IMR-90 (cell line): ENCODE data around the gene CCR8. TPM values are rescaled to one million over a fixed set of nuclear protein-coding genes. Genes with fewer than 3 reads are reported as not detected.

Source experiments
- ATAC-seq: fragments of 200-7000 bp; cut with Tn5 transposase; 2 replicates; pipeline ENCODE4 v1.9.1; 2020; ENCODE audit warnings: low read depth, mild to moderate bottlenecking, moderate library complexity
- BruUV-seq: library from RNA; stranded (reverse); fragments of 400-500 nt; replicated peaks from 2 replicates; lab custom pipeline; 2021; lab: Mats Ljungman, UMichigan
- CTCF ChIA-PET: fragments of 300-600 bp; formaldehyde crosslinking; extraction: SDS; loops from one replicate; lab custom pipeline; 2021; ENCODE audit warnings: antibody characterized with exemption; lab: Yijun Ruan, JAX
- POLR2A ChIA-PET: fragments of 300-600 bp; sonication (Branson Sonifier 250); formaldehyde crosslinking; loops from one replicate; lab custom pipeline; 2022; ENCODE audit warnings: antibody characterized with exemption; ENCODE audit not compliant: unreplicated experiment; lab: Charles Lee
- DNase-seq: peaks from one replicate; pipeline ENCODE4 v3.0.0; 2013
- H2AFZ ChIP-seq: replicated peaks from 2 replicates; pipeline ENCODE3; 2013; ENCODE audit warnings: low read length, mild to moderate bottlenecking; ENCODE audit not compliant: poor library complexity
- H2AK5ac ChIP-seq: 2 replicates; pipeline ENCODE4 v1.6.1; 2013; ENCODE audit warnings: low read depth, low read length, inconsistent platforms
- H2AK9ac ChIP-seq: replicated peaks from 2 replicates; pipeline ENCODE3; 2013; ENCODE audit warnings: mild to moderate bottlenecking, low read depth, low read length, moderate library complexity; ENCODE audit not compliant: poor library complexity
- H2BK120ac ChIP-seq: 2 replicates; pipeline ENCODE4 v1.6.1; 2013; ENCODE audit warnings: low read depth, low read length, inconsistent platforms
- H2BK15ac ChIP-seq: 3 replicates; pipeline ENCODE4 v1.6.1; 2013; ENCODE audit warnings: low read depth, low read length, inconsistent platforms
- H2BK20ac ChIP-seq: 2 replicates; pipeline ENCODE4 v1.6.1; 2013; ENCODE audit warnings: low read depth, mild to moderate bottlenecking, inconsistent platforms, low read length, moderate library complexity
- H2BK5ac ChIP-seq: 2 replicates; pipeline ENCODE4 v1.6.1; 2013; ENCODE audit warnings: mild to moderate bottlenecking, low read depth, low read length, inconsistent platforms; ENCODE audit not compliant: poor library complexity, severe bottlenecking
- H3K14ac ChIP-seq: replicated peaks from 2 replicates; pipeline ENCODE4 v1.6.1; 2013; ENCODE audit warnings: low read depth, low read length, inconsistent platforms
- H3K18ac ChIP-seq: 2 replicates; pipeline ENCODE4 v1.6.1; 2013; ENCODE audit warnings: low read depth, low read length, control low read depth
- H3K23ac ChIP-seq: 2 replicates; pipeline ENCODE4 v1.6.1; 2013; ENCODE audit warnings: low read depth, low read length, inconsistent platforms
- H3K27ac ChIP-seq: 2 replicates; pipeline ENCODE4 v1.5.1; 2013; ENCODE audit warnings: mild to moderate bottlenecking, control low read depth, low read length; ENCODE audit not compliant: insufficient read depth
- H3K27me3 ChIP-seq: 2 replicates; pipeline ENCODE4 v1.6.1; 2013; ENCODE audit warnings: low read length; ENCODE audit not compliant: control insufficient read depth, insufficient read depth
- H3K36me3 ChIP-seq: 2 replicates; pipeline ENCODE4 v1.6.1; 2013; ENCODE audit warnings: low read length, mixed read lengths; ENCODE audit not compliant: control insufficient read depth, insufficient read depth
- H3K4ac ChIP-seq: 2 replicates; pipeline ENCODE4 v1.6.1; 2013; ENCODE audit warnings: low read depth, low read length, inconsistent platforms
- H3K4me1 ChIP-seq: 2 replicates; pipeline ENCODE4 v1.6.1; 2013; ENCODE audit warnings: low read length, mixed read lengths; ENCODE audit not compliant: control insufficient read depth, insufficient read depth
- H3K4me2 ChIP-seq: 2 replicates; pipeline ENCODE4 v1.6.1; 2013; ENCODE audit warnings: low read depth, mild to moderate bottlenecking, control low read depth, low read length, moderate library complexity
- H3K4me3 ChIP-seq: 2 replicates; pipeline ENCODE4 v1.5.1; 2013; ENCODE audit warnings: low read depth, mild to moderate bottlenecking, control low read depth, low read length, moderate library complexity; ENCODE audit not compliant: insufficient read depth
- H3K56ac ChIP-seq: 2 replicates; pipeline ENCODE4 v1.6.1; 2013; ENCODE audit warnings: low read length, inconsistent platforms; ENCODE audit not compliant: insufficient read depth; ENCODE audit errors: extremely low read depth
- H3K79me1 ChIP-seq, 2 experiments: 2 replicates each; pipeline ENCODE4 v1.6.1; 2013; ENCODE audit warnings: low read length in 2 of 2, inconsistent platforms in 1 of 2, low read depth in 1 of 2
- H3K9ac ChIP-seq: 2 replicates; pipeline ENCODE4 v1.6.1; 2013; ENCODE audit warnings: low read depth, low read length, control low read depth
- H3K9me1 ChIP-seq: 2 replicates; pipeline ENCODE4 v1.6.1; 2013; ENCODE audit warnings: low read length, inconsistent platforms; ENCODE audit not compliant: insufficient read depth
- H3K9me3 ChIP-seq: 2 replicates; pipeline ENCODE4 v1.6.1; 2013; ENCODE audit warnings: low read length; ENCODE audit not compliant: control insufficient read depth, insufficient read depth
- H4K20me1 ChIP-seq: 2 replicates; pipeline ENCODE4 v1.6.1; 2013; ENCODE audit warnings: low read length, inconsistent platforms; ENCODE audit not compliant: insufficient read depth
- H4K5ac ChIP-seq: 2 replicates; pipeline ENCODE4 v1.6.1; 2013; ENCODE audit warnings: mild to moderate bottlenecking, low read depth, low read length, control low read depth
- H4K8ac ChIP-seq, 2 experiments: 2 replicates each; pipeline ENCODE4 v1.6.1; 2013; ENCODE audit warnings: low read depth in 2 of 2, low read length in 2 of 2, control low read depth in 1 of 2, inconsistent platforms in 1 of 2
- H4K91ac ChIP-seq: 2 replicates; pipeline ENCODE4 v1.6.1; 2013; ENCODE audit warnings: low read depth, low read length, inconsistent platforms; ENCODE audit not compliant: insufficient read depth
- WGBS, 2 experiments: methylation state at CpG; one replicate each; pipeline versions ENCODE4 v1.1.5 to v1.1.7; 2013; ENCODE audit warnings: missing lambda C conversion rate in 2 of 2; ENCODE audit not compliant: insufficient read length in 1 of 2; ENCODE audit errors: extremely low coverage in 2 of 2; 5-methylcytosine and 5-hydroxymethylcytosine counted together
- dilution Hi-C: fragments of 300-500 bp; cut with HindIII; formaldehyde crosslinking; loops from one replicate; pipeline ENCODE4 v1.14.3; 2018; ENCODE audit warnings: low sequenced_read_pairs; ENCODE audit not compliant: unreplicated experiment
- in situ Hi-C: fragments of 300-500 bp; cut with MboI; formaldehyde crosslinking; loops from 3 replicates; pipeline ENCODE4 v1.14.3; 2019; ENCODE audit warnings: low sequenced_read_pairs, inconsistent platforms, mixed read lengths
- intact Hi-C: fragments of 100-400 bp; cut with micrococcal nuclease; formaldehyde crosslinking; loops from 2 replicates; pipeline ENCODE4 v1.10.0; 2022
- polyA plus RNA-seq, 3 experiments: library from polyadenylated mRNA; depleted of rRNA; stranded (reverse); fragments of >200 nt; gene quantifications; 2 replicates each; pipeline ENCODE4 v1.2.3, GENCODE V29; 2012; ENCODE audit warnings: low replicate concordance in 1 of 3
- total RNA-seq: library from RNA; depleted of rRNA; stranded (reverse); fragments of >200 nt; gene quantifications from 2 replicates; pipeline ENCODE4 v1.2.3, GENCODE V29; 2012
- TF ChIP-seq, protein P1 (sequence below): fragments of 150-350 bp; IDR thresholded peaks from 2 replicates; pipeline ENCODE4 v1.6.1; 2016; ENCODE audit warnings: low read depth, mild to moderate bottlenecking, low read length, moderate library complexity, borderline replicate concordance

The CCR8 gene
- total and polyA plus RNA-seq, 2 of the 4 experiments (the other 2 are of a cell fraction): not detected

DNA sequence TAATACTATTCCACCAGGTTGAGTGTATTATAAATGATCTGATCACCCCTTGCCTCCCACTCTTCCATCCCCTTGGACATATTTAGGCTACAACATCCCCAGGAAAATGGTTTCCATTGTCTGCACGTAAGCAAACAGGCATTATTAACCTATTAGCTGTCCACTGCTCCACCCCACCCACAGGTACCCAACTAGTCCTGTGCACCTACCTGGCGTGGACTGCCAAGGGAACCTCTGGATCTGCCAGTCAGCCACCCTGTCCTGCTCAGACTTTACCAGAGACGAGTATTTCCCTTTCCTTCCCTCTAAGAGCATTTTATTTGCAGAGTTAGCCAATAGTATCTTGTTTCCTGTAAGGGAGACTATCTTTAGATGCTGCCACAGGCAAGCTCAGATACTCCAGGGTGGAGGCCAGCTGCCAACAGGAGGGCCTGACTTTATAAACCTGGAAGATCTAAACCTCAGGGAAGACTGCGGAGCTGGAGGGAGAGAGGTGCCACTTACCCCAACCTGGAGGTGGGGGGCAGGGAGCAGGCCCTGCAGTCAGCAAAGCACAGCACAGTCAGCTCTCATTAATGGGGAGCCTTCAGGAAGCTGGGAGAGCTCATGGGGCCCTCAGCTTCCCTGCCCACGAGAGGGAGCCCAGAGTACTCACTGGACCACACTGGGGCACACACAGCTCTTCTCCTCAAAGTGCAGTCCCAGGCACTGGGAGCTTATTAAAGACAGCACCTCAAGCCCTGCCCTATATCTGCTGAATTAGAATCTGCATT is 49.6 kb upstream of the CCR8 start, which contains the start of gene CX3CR1:
Gene CX3CR1, minus strand, starts transcription at position 292 of the 773 bp plus-strand sequence. CDS start 13,527 bp downstream, outside the sequence.
- Histone ChIP-seq H2AK9ac (no peak within 1 kb of the TSS), H2BK120ac (no peak within 1 kb of the TSS), H3K4ac (no peak within 1 kb of the TSS), H3K79me1 (no peaks in the 10 kb centered on the region), H3K56ac (no peak within 1 kb of the TSS), H4K8ac (no peak within 1 kb of the TSS), H2BK20ac (no peak within 1 kb of the TSS), H3K9me1 (no peaks in the 10 kb centered on the region), H4K20me1 (no peaks in the 10 kb centered on the region), H3K18ac (no peak within 1 kb of the TSS), H3K9ac (no peak within 1 kb of the TSS), H3K27ac (no peak within 1 kb of the TSS), H3K4me2 (no peak within 1 kb of the TSS), H3K4me1 (no peaks in the 10 kb centered on the region; the same call in 1 of the 2 replicates), H2BK5ac (no peak within 1 kb of the TSS), H3K36me3 (no peaks in the 10 kb centered on the region), H3K14ac (no peak within 1 kb of the TSS), H4K5ac (no peak within 1 kb of the TSS), H3K27me3 (peaks cover 10% of the 10 kb centered on the region), H3K23ac (no peak within 1 kb of the TSS), H3K4me3 (no peak within 1 kb of the TSS), H2AK5ac (no peak within 1 kb of the TSS), H2BK15ac (no peak within 1 kb of the TSS), H3K9me3 (no peaks in the 10 kb centered on the region), H2AFZ (no peak within 1 kb of the TSS), H4K91ac (no peak within 1 kb of the TSS)
- CTCF ChIA-PET: interaction anchor here (0.8 to 4.3 kb wide), 2 partner anchors 9 to 90 kb away, joined by 4 to 15 read pairs; no protein-coding TSS in a partner anchor
- ATAC-seq (no peak; the same call in 1 of the 2 replicates), DNase-seq (no peak)
- TF ChIP-seq, protein P1, sequence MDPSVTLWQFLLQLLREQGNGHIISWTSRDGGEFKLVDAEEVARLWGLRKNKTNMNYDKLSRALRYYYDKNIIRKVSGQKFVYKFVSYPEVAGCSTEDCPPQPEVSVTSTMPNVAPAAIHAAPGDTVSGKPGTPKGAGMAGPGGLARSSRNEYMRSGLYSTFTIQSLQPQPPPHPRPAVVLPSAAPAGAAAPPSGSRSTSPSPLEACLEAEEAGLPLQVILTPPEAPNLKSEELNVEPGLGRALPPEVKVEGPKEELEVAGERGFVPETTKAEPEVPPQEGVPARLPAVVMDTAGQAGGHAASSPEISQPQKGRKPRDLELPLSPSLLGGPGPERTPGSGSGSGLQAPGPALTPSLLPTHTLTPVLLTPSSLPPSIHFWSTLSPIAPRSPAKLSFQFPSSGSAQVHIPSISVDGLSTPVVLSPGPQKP: no peak
- in situ Hi-C loops: loop anchor here (5.0 kb wide), 1 partner anchor 88 kb away; the partner anchor contains the start of gene XIRP1
- POLR2A ChIA-PET: no interaction called here
- intact Hi-C loops: no loop called here
- WGBS, 2 experiments: 20% methylated on average over 1 of the region's 5 CpGs; no CpG with 5 or more reads in 1 of the 2 experiments
- BruUV-seq: no TSS peak
- dilution Hi-C loops: no loop called here
